ENCODE data around the gene TMEM35A.
"Not testable (repeated sequence)": the region's sequence is repeated elsewhere in the genome, so short reads cannot be mapped to it uniquely, and the experiment has no call there.

TMEM35A gene, protein sequence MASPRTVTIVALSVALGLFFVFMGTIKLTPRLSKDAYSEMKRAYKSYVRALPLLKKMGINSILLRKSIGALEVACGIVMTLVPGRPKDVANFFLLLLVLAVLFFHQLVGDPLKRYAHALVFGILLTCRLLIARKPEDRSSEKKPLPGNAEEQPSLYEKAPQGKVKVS
- total RNA-seq = 0 reads per million in 3 experiments

- no peak for DNase-seq
Measured at GRCh38 chrX:101078716-101079598, at the start of gene TMEM35A. TMEM35A (plus strand) TSS chrX:101078879; CDS start chrX:101079003, 124 bp downstream.

DNA sequence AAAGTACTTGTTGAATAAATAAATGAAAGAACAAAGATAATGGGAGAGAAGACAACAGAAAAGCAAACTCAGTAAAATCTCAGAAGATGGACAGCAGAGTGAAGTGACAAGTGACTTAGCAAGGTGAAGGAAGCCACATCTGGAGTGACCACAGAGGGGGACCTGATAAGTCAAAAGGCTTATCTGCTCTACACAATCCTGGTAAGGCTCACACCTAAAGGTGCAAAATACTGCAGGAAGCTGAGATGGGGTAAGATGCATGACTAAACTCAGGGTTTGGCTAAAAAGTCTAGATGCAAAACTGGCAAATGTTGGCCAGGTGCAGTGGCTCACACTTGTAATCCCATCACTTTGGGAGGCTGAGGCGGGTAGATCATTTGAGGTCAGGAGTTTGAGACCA lies 49.0 kb upstream of the TMEM35A start:
- no peak for DNase-seq

- no peak for DNase-seq
Measured at GRCh38 chrX:101037231-101037630, 41.4 kb upstream of the TMEM35A start.

DNA sequence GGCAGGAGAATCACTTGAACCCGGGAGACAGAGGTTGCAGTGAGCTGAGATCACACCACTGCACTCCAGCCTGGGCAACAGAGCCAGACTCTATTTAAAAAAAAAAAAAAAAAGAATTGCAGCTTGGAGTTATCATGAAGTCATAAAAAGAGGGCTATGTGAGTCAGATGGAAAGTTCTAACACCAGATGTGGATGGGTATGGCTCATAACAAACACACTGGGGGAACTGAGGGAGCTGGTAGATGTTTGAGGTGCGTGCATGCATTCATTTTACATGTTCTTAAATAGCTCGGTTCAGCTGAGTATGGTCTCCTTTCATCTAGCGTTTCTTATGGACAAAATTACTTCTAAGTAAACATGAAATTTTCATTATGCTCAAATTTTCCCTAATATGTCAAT lies 38.5 kb upstream of the TMEM35A start:
- no peak for DNase-seq

- no peak for DNase-seq
Measured at GRCh38 chrX:101051153-101051548, 27.5 kb upstream of the TMEM35A start.

DNA sequence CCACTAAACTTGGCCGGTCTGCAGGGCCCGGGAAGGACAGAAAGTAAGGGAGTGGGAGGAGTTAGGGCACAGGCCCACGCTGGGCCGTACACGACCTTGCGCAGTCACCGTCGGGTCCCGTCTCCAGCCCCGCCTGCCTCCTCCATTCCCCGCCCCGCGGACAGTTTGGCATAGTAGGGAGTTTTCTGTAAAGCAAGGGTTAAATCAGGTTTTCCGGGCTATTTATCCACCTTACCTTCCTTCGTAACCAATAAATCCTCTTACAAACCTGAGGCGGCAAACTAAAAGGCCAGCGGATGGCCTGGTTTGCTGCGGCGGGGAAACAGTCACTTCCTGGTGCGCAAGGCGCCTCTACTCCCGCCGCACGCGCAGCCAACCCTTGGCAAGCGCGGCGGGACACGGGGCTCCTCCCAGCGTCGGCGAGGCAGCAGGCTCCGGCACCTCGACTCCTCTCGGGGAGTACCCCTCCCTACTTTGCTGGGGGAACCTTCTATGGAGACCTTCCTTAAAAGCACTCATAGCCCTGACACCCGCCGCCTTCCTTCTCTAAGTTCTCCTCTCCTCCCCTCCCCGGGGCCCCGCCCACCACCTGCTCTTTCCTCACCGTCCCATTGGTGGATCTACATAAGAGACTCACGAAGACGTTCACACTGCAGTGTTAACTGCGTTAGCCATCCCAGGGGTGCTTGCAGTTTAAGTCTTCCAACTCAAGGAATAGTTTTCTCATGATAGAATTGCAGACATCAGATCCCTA lies 27.0 kb upstream of the TMEM35A start, which contains the start of gene TRMT2B:
Gene TRMT2B, minus strand, starts transcription at position 563 of the 754 bp plus-strand sequence. CDS start 9,822 bp downstream, outside the sequence.
- peak; percentile 76 for DNase-seq

- not testable (repeated sequence) for DNase-seq
Measured at GRCh38 chrX:101056551-101056950, 22.1 kb upstream of the TMEM35A start.

- DNase-seq = no peak
Measured at GRCh38 chrX:101057093-101057714, 21.5 kb upstream of the TMEM35A start.

DNA sequence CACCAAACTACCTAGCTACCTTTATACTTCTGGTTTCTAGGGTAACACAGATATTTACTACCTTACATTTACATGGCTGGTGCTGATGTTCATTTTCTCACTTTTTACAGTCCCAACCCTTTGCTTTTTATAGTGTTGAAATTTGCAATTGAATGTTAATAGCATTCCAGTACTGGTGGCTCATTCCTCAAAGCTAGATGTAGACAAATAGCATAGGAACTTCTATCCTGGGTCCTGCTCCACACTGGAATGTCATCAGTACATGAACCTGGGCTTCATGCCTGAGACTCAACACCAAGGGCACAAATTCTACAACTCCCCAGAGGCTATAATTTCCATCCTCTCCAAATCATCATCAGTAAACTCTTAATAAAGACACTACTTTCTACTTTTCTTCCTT lies 16.5 kb upstream of the TMEM35A start:
- DNase-seq = no peak

- DNase-seq = no peak
Measured at GRCh38 chrX:101071582-101071981, 7.1 kb upstream of the TMEM35A start.

DNA sequence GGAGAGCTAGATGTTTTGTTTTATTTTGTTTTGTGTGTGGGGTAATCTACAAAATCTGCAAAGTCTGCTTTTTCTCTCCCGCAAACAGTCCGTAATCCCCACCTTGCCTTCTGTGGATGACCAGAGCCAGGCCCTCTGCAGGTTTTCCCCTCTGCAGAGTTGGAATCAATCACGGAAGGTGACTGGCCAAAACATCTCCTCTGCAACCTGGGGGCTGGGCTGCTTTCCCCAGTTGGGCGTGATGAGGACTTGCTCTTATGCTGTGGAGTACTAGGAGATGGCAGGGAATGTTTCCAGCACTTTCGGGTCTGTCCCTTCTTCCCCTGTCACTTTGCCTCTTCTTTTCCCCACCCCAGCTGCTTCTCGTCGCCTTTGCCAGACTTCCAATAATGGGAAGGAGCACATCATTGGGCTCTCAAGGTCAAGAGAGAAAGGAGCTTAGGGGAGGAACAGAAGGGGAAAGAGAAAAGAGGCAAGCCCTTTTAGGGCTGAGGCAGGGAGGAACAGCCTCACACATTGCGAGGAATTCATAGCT lies 1.1 kb downstream of the TMEM35A start:
- DNase-seq = no peak

DNA sequence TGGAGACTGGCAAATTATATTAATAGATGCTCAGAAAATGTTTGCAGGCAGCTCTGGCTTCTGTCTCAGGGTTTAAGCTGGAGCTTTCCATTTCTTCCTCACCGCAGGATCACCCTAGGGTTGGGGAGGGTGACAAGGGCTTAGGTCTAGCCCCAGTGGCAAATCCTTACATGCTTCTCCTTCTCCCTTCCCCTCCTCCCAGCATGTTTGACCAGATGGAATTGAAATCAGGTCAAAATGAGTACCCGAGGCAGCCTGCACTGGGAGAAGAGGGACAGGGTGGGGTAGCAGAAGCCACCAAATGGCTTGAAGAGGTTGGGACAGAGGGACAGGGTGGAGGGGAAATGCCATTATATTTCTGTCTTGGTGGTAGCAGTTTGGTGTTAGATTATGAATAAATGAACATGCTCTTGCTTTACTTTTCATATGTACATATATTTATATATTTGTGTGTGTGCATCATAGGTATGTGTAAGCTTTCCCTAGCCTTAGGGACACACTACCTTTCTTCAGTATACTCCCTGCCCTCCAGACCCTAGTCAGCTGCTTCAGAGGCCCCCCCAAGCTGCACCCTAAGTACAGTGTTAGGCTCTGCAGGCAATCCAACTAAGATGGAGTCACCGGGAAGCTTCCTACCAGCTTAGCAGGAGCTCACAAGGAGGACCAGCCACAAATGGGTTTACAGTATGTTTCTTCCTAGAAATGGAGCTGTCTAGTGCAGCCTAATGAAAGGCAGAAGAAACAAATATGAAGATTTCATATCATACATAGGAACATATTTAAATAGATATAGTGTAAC lies 1.8 kb downstream of the TMEM35A start:
- no peak for DNase-seq

DNA sequence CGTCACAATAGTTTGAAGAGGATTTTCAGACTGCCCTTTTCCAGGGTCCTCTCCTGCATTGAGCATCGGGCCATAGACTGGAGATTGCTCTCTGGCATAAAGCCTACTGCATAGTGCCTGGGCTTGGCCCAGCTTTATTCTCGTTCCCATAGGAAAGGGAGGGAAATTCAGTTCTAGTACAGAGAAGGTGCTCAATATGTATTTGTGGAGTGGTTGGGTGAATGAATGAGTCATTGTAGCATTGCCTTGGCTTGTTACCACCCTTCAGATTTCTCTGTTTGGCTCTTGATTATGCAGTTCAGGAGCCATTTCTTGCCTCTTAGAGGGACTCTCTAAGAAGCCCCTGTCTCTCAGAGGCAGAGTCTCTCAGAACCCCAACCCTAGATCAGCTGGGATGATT lies 2.6 kb downstream of the TMEM35A start:
- no peak for DNase-seq

DNA sequence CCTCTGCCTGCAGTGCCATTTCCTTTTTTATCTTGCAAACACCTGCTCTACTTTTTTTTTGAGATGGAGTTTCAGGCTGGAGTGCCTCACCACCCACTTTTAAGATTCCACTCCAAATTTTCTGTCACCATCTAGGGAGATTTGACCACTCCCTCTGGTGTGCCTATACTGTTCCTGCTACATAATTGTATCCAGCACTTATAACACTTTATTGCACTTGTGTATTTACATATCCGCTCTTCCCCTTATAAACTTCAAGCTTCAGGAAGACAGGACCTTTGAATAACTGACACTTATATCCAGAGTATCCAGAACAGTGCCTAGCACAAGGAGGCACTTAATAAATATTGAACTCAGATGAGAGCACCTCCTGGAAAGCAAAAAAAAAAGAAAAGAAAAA lies 13.1 kb downstream of the TMEM35A start:
- DNase-seq = no peak

GRCh38 chrX:101097546-101098453 lies 19.1 kb downstream of the TMEM35A start, which contains the start of gene CENPI:
CENPI (plus strand) TSS chrX:101098204; CDS start chrX:101101071, 2,867 bp downstream.
- peak; percentile 94 for DNase-seq

GRCh38 chrX:101108284-101108683 lies 29.6 kb downstream of the TMEM35A start:
- DNase-seq = no peak

GRCh38 chrX:101117701-101118100 lies 39.0 kb downstream of the TMEM35A start:
- no peak for DNase-seq

- DNase-seq = no peak
Measured at GRCh38 chrX:101136235-101136634, 57.6 kb downstream of the TMEM35A start.

Data from central memory CD4-positive, alpha-beta T cell (primary cell).